HG03469 (cell line): Measurements from ENCODE around the gene NDUFA7.
"Not testable (repeated sequence)": the region's sequence is repeated elsewhere in the genome, so short reads cannot be mapped to it uniquely, and the experiment has no call there.

Experiments used
- ATAC-seq: cut with Tn5 transposase; IDR thresholded peaks from one replicate; pipeline ENCODE4 v1.9.1; 2021; ENCODE audit warnings: mild to moderate bottlenecking, moderate library complexity, moderate number of reproducible peaks; ENCODE audit not compliant: unreplicated experiment

Gene NDUFA7

DNA sequence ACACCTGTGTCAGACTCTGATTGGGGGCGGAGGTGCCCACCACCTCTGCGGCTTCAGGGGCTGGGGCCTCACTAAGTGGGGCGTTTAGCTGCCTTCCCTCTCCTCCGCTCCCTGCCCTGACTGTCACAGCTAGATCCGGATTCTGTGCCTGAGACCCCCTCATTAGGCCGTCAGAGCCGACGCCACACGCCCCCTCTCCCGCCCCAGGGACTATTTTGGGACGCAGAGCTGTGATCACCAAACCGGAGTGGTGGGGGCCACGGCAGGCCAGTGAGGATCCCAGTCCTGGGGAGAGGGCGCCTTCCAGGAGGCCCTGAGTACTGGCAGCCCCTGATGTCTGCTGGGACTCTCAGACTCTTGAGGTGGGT, 21.1 kb upstream of the NDUFA7 start:
- ATAC-seq: no peak

DNA sequence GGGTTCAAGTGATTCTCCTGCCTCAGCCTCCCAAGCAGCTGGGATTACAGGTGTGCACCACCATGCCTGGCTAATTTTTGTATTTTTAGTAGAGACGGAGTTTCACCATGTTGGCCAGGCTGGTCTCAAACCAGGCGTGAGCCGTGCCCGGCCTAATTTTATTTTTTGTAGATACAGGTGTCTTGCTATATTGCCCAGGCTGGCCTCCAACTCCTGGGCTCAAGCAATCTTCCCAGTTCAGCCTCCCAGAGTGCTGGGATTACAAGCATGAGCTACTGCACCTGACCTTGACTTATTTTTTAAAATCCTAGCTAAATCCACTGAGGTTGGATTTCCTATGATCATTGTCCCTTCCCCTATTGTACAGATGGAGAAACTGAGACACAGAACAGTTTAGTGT, 20.3 kb upstream of the NDUFA7 start:
- ATAC-seq: not testable (repeated sequence)

DNA sequence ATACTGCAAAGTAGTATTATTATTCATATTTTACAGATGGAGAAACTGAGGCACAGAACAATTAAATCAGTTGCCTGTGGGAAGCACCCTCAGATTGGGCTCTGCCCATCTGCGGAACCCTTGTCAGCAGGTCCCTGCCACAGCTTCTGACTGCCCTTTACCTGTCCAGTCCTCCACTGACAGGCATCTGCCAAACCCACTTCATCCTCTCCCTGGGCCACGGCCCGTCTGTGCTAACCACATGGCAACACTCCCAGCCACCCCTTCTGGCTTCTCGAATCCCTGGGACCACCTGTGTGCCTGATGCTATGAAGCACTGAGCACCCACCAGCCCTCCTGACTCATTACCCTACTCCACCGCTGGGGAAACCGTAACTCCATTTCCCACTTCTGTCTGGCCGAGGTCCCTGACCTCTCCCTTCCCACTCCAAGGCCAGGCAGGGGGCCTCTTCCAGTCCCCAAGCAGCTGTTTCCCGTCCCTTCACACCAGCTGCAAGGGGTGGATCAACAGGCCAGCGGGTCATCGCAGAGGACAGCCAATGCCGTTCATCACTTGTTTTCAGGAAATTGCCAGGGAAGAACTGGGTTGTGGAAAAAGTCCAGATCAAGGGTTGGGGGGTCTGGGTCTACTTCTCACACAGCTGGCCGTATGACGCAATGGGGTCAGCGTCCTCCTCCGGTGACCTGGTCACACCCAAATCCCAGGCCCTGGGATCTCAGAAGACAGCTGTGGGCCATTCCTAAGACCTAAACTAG, 19.3 kb upstream of the NDUFA7 start:
- ATAC-seq: no peak

DNA sequence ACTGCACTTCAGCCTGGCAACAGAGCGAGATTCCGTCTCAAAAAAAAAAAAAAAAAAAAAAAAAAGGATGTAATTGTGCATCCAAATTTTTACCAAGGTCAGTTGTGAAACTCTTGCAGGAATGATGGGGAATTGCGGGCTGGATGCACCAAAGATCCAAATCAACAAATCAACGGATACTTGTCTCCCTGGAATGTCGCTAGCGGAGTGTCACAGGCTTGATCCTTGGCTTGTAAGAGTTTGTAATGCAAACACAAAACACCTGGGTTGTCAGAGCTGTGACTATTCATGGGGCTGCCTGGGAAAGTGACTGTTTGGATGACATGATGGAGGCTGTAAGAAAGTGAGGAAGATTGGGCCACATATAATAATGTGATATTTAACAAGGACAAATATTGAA, 17.7 kb upstream of the NDUFA7 start:
- ATAC-seq: no peak

DNA sequence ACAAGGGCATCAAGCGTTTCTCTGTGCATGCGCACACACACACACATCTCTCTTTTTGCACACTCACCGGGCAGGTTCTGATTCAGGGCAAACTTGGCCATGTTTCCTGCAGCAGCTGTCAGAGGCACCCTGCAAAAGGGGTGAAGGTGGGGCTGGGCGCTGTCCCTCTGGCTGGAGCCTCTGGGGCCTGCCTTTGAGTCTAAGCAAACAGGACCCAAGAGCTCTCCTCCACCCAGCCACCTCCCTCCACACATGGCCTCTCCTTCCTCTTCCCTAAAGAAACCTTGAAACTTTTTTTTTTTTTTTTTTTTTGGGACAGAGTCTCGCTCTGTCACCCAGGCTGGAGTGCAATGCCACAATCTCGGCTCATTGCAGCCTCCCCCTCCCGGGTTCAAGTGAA, 16.6 kb upstream of the NDUFA7 start:
- no peak for ATAC-seq

DNA sequence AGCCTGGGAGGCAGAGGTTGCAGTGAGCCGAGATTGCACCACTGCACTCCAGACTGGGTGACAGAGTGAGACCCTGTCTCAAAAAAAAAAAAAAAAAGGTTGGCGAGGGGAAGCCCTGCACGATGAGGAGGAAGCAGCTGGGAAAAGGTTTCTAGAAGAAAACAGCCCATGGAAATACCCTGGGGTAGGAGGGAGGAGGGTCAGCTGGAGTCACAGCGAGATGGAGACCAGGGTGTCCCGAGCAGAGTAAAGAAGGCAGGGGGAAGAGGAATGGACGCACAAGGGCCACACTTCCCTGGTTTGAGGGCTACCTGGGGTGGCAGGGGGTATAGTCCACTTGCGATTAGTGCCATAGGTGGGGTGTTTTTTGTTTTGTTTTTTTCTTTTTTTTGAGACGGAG, 15.5 kb upstream of the NDUFA7 start:
- ATAC-seq: no peak

DNA sequence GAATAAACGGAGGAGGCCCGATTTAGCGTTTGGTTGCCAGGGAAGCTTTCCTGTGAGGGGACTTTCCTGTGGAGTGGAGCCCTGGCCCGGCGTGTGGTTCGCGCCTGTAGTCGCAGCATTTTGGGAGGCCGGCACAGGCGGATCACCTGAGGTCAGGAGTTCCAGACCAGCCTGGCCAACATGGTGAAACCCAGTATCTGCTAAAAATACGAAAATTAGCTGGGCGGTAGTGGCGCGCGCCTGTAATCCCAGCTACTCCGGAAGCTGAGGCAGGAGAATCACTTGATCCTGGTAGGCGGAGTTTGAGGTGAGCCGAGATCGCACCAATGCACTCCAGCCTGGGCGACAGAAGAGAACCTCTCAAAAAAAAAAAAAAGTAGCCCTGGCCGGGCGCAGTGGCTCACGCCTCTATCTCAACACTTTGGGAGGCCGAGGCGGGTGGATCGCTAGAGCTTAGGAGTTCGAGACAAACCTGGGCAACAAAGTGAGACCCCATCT, 14.9 kb upstream of the NDUFA7 start:
- no peak for ATAC-seq

DNA sequence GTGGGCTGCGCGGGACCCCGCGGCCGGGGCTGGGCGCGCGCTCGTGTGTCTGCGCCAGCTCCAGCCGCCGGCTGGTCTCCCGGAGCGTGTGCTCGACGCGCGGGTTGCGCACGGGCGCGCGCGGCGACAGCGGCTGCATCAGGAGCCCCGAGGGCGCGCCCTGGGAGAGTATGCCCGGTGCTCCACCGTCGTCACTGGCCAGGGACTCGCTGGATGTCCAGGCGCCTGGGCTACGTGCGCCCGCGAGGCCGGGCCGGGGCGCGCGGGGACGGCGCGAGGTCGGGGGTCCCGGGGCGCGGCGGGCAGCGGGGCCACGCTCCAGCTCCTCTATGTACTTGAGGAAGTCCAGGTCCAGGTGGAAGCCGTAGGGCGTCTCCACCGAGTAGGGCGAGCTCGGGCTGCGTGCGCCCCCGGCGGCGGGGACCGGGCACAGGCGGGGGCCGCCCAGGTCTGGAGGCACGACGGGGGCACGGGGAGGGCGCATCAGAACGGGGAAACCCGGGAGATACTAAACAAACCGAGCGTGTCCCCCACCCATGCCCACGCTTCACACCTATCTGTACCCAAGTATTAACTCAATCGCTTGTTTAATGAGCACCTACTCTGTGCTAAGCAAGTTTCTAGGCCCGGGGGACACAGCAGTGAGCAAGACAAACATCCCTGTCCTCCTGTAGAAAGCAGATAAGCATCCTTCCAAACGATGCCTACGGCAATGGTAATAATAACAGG, 14.3 kb upstream of the NDUFA7 start:
- no peak for ATAC-seq

DNA sequence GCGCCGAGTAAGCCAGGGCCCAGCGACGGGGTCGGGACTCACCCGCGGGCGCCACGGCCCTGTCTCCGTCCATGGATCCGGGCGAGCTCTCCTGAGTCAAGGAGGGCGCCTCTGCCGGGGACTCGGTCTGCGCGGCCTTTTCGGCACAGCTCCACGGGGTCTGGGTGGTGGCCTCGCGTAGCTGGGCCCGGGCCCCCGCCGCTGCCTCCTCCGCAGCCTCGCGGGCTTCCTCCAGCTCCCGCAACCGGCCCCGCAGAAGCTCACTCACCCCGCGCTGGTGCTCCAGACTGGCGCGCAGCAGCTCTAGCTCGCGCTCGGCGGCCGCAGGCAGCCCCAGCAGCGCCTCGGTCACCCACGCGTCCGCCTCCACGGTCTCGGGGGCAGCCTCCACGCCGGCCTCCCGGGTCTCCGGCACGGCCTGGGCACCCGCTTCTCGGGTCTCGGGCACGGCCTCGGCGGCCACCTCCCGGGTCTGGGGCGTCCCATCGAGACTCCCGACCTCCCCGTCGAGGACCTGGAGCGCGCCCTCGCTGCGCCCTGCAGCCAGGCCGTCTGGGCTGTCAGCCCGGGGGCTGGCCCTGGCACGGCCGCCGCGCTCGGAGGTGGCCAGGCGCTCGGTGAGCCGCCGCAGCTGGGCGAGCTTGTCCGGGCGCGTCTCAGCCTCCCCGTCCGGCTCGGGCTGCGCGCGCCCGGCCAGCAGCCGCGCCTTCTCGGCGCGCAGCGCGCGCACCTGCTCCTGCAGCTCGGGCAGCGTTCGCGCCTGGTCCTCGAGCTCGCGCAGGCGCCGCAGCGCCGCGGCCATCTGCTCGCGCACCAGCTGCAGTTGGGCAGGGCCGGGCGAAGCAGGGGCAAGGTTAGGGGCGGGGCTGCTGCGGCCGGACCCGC, 13.5 kb upstream of the NDUFA7 start:
- no peak for ATAC-seq

DNA sequence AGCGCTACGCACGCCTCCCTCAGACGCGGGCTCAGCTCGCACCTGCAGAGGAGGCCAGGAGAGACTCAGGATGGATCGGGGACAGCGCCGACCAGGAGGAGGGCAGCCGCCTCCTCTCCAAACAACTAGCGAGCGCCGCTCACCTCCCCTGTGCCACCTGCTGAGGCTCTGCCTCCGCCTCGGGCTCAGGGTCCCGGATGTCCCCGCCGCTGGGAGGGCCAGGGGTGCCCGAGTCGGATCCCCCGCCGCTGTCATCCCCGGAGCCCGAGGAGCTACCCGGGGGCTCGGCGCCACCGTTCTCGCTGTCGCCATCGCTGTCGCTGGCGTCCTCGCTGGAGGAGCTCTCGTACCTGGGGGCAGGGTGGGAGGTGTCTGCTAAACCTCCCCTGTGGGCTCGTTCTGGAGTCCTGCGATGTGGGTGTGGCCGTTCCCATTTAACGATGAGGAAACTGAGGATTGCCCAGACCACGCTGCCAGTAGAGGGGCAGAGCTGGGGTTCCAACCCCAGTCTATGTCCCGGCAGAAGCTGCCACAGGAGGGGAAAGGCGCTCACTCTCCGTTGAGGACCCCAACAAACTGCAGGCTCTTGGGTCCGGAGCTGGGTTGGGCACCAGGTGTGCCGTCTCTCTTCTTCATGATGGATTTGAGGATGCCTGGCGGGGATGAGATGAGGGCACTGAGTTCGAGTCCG, 12.7 kb upstream of the NDUFA7 start:
- ATAC-seq: no peak

DNA sequence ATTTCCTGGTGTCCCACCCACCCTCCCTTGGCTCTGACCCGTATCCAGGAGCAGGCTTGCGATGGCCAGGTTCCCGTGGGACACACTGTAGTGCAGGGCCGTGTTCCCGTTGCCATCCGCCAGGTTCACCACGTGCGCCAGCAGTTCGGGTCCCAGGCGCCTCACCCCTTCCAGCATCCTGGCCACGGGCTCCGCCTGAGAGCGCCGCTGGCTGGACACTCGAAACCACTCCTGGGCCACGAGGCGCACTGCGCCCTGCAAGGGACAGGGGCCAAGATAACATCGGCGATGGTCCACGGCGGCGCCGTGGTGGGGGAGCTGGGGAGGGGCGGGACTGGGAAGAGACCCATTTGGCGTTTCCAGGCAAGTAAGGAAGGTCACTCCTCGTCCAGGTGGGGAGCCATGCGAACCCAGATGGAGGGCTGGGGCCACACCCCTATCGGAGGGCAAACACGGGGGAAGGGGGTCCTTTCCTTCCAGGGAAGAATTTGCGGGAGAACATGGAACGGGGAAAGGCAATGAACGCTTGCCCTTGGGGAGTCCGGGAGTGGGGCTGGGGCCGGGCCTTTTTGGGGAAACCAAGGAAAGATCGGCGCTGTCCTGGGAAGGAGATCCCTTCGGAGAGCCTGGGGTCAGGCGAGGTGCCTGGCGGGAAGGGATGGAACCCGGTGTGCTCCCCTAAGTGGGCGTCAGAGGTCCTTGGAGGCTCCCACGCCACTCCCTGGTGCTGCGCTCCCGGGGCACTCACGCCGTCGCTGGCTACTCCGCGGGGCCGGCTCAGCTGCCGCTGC, 12.0 kb upstream of the NDUFA7 start:
- ATAC-seq: no peak

DNA sequence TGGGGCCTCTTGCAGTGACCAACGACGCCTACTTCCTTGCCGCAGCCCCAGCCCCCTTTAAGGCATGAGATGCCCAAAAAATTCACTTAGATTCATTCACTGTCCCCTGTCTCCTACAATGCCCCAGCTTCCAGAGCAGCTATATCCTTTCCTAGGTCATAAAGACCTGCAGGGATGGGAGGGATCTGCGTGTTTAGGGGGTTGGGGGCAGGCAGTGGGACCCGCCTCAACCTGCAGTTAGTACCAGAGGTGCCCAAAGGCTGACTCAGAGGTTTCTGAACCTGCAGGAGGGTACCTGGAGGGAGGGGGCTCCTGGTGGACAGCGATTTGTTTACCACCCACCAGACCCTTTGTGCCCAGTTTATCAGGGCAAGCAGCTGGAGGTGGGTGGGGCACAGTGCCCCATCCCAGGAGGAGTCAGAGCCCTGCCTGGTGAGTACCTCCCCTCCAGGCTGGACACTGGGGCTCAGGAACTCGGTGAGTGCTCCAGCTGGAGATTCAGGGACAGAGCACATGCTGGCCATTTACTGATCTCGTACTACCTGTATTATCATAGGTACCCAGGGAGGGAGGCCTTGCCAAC, 10.2 kb upstream of the NDUFA7 start:
- no peak for ATAC-seq

DNA sequence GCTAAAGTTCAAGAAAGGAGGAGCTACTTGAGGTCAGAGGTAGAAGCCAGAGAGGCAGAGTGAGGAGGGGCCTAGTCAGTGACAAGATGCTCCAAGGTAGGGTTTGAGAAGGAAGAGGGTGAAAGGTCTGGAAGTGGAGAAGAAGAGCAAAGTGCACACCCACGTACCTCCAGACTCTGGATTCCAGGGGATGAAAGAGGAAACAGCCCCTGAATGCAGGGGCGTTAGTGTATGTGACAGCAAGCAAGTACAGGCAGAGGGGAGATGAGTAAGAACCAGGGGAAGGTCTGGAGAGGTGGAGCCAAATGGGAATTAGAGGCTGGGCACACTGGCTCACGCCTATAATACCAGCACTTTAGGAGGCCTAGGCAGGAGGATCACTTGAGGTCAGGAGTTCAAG, 8.8 kb upstream of the NDUFA7 start:
- no peak for ATAC-seq

DNA sequence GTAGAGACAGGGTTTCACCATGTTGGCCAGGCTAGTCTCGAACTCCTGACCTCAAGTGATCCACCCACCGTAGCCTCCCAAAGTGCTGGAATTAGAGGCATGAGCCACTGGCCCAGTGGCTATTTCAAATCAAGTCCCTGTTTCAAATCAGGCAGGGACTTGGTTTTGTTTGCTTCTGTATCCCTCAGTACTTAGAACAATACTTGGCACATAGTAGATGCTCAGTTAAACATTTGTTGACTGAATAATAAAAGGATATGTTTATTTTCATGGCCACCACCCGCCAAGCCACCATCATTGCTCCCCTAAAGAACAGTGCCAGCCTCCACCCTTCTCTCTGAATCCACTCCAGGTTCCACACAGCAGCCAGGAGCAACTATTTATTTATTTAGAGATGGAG, 4.3 kb upstream of the NDUFA7 start:
- no peak for ATAC-seq

DNA sequence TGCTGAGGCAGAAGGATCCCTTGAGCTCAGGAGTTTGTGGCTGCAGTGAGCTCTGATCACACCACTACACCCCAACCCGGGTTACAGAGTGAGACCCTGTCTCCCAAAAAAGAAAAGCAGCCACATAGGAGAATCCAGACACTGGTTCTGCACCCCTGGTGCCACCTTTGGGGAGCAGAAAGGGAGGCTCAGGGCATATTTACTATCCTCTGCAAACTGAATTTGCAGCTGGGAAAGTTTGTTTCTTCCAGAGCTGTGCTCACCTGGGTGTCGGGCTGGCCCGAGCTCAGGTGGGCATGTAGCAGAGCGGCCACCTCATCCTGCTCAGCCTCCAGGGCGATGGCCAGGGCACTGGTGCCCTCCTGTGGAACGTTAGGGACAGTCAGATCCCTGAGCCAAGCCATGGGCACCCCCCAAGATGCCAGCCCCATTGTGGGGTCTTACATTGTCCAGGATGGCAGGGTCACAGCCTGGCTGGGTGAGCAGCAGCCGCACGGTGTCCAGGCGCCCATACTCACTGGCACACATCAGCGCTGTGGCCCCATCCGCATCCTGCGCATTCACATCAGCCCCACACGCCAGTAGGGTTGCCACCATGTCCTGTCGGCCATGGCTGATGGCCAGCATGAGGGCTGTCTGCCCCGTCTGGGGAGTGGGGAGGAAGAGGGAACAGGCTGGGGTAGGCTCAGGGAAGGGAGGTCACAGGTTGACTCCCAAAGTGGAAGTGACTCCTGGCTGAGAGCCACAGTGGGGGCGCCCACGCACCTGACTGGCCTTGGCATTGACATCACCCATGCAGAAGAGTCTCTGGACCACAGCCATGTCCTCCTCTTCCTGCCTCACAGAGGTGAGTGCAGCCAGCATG, 3.2 kb upstream of the NDUFA7 start:
- ATAC-seq: no peak

DNA sequence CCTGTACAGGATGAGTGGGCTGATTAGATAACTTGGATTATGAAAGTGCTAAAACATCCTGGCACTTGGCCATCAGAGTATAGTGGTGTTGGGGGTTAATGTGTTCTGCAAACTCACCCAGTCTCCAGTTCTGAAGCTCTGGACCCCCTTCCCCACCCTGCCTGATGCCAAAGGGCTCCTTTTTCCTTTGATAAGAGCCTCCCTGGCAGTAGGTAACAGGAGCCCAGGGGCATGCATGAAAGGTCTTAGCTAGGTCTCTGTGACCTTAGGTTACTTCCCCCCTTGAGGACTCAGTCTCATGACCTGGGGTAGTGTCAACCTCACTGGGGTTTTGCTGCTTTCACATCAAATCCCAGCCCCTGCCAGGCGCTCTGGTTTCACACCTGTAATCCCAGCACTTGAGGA, 2.6 kb upstream of the NDUFA7 start:
- no peak for ATAC-seq

DNA sequence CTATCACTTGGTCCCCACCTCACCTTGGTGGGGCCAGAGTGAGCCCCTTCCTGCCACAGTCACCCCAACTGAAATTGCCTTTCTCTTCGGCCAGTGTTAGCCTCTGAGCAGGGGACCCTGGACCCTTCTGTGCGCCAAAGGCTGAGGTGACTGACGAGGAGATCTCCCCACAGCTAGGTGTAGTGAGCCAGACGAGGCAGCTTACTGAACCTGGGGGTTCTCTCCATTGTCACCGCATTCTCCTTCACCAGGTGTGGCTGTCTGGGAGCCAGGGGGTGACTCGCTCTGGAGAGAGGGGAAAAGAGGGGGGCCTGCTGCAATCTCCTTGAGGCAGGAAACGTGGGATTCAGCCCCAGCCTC, 1.4 kb upstream of the NDUFA7 start:
- ATAC-seq: no peak

DNA sequence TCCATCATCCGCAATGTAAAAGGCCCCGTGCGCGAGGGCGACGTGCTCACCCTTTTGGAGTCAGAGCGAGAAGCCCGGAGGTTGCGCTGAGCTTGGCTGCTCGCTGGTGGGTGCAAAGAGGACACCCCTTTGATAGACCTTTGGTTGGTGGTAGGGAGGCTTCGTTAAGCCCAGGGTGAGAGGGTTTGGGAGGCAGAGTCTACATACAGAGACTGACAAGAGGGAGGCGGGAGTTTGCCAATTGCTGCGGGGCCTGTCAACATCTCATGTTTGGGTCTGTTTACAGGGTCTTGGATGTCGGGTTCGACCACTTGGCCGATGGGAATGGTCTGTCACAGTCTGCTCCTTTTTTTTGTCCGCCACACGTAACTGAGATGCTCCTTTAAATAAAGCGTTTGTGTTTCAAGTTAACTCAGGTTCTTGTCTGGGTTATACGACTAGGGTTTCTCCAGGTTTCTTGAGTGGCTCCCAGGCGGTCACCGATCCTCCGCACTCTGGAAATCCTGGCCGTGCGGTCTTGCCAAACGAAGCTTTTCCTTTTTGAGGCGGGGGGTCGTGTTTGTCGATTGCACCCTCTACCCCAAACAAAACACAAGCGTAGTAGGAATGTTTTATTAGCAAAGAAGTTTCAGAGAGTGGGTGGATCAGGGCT, 937 bp upstream of the NDUFA7 start:
- no peak for ATAC-seq
